HG02943 (cell line): ENCODE results near the gene HCK.

Source experiments
- ATAC-seq: cut with Tn5 transposase; IDR thresholded peaks from one replicate; pipeline ENCODE4 v1.9.1; 2021; ENCODE audit warnings: mild to moderate bottlenecking, low read depth, moderate library complexity; ENCODE audit not compliant: unreplicated experiment

Gene HCK

GRCh38 chr20:32056708-32057483 lies 4.9 kb downstream of the HCK start:
- no peak for ATAC-seq

GRCh38 chr20:32057656-32058184 lies 5.7 kb downstream of the HCK start:
- ATAC-seq, result no peak

GRCh38 chr20:32059189-32059588 lies 7.1 kb downstream of the HCK start:
- no peak for ATAC-seq

GRCh38 chr20:32062776-32063170 lies 10.7 kb downstream of the HCK start:
- ATAC-seq, result no peak

GRCh38 chr20:32063695-32064094 lies 11.7 kb downstream of the HCK start:
- ATAC-seq, result no peak

- ATAC-seq, result no peak
Observed at GRCh38 chr20:32064667-32065066, 12.6 kb downstream of the HCK start.

- no peak for ATAC-seq
Observed at GRCh38 chr20:32067234-32067821, 15.3 kb downstream of the HCK start.

- no peak for ATAC-seq
Observed at GRCh38 chr20:32068174-32068573, 16.1 kb downstream of the HCK start.

- no peak for ATAC-seq
Observed at GRCh38 chr20:32069711-32070110, 17.7 kb downstream of the HCK start.

- no peak for ATAC-seq
Observed at GRCh38 chr20:32070282-32070681, 18.2 kb downstream of the HCK start.

- ATAC-seq, result no peak
Observed at GRCh38 chr20:32070690-32071213, 18.7 kb downstream of the HCK start.

- ATAC-seq, result no peak
Observed at GRCh38 chr20:32071395-32072167, 19.5 kb downstream of the HCK start.

GRCh38 chr20:32072168-32072750 lies 20.2 kb downstream of the HCK start:
- no peak for ATAC-seq

- ATAC-seq, result no peak
Observed at GRCh38 chr20:32075534-32075933, 23.5 kb downstream of the HCK start.

GRCh38 chr20:32077190-32077589 lies 25.1 kb downstream of the HCK start:
- ATAC-seq, result no peak

GRCh38 chr20:32078322-32078721 lies 26.3 kb downstream of the HCK start:
- no peak for ATAC-seq

- no peak for ATAC-seq
Observed at GRCh38 chr20:32078791-32079190, 26.7 kb downstream of the HCK start.

GRCh38 chr20:32079655-32080109 lies 27.6 kb downstream of the HCK start:
- no peak for ATAC-seq

- no peak for ATAC-seq
Observed at GRCh38 chr20:32080783-32081182, 28.7 kb downstream of the HCK start.

GRCh38 chr20:32083469-32083868 lies 31.4 kb downstream of the HCK start:
- no peak for ATAC-seq

- no peak for ATAC-seq
Observed at GRCh38 chr20:32087070-32087469, 35.0 kb downstream of the HCK start.
